NOMO-1 treated with dmso at 0.1 percent for 144 hours (cell line): ENCODE measurements around the gene MCTP2.

ENCODE experiments used
- DNase-seq: peaks from one replicate; lab custom pipeline; 2025; ENCODE audit not compliant: unreplicated experiment; lab: John Stamatoyannopoulos, UW

The MCTP2 gene

GRCh38 chr15:94230883-94231722 lies at the start of gene MCTP2:
TSS of gene MCTP2 (plus strand) at chr15:94231561. CDS start at chr15:94298266, 66,705 bp downstream.
- peak; percentile 97 for DNase-seq

GRCh38 chr15:94182883-94183282 lies 48.5 kb upstream of the MCTP2 start:
- DNase-seq: no peak

- peak; percentile 36 for DNase-seq
These were observed 45.7 kb upstream of the MCTP2 start for GRCh38 chr15:94185547-94186236.

GRCh38 chr15:94186770-94187331 lies 44.5 kb upstream of the MCTP2 start:
- no peak for DNase-seq

- DNase-seq: no peak
These were observed 37.5 kb upstream of the MCTP2 start for GRCh38 chr15:94193906-94194305.

- DNase-seq: no peak
These were observed 34.8 kb upstream of the MCTP2 start for GRCh38 chr15:94196531-94196930.

- DNase-seq: no peak
These were observed 32.7 kb upstream of the MCTP2 start for GRCh38 chr15:94198633-94199032.

- DNase-seq: no peak
These were observed 31.6 kb upstream of the MCTP2 start for GRCh38 chr15:94199725-94200124.

GRCh38 chr15:94203306-94203705 lies 28.1 kb upstream of the MCTP2 start:
- no peak for DNase-seq

- peak; percentile 52 for DNase-seq
These were observed 26.0 kb upstream of the MCTP2 start for GRCh38 chr15:94205366-94205765.

GRCh38 chr15:94206463-94207167 lies 24.7 kb upstream of the MCTP2 start:
- DNase-seq: peak; percentile 92

GRCh38 chr15:94212291-94212690 lies 19.1 kb upstream of the MCTP2 start:
- DNase-seq: no peak

GRCh38 chr15:94225616-94226015 lies 5.7 kb upstream of the MCTP2 start:
- no peak for DNase-seq

GRCh38 chr15:94228611-94229010 lies 2.8 kb upstream of the MCTP2 start:
- no peak for DNase-seq

GRCh38 chr15:94229591-94230369 lies 1.6 kb upstream of the MCTP2 start:
- peak; percentile 70 for DNase-seq

GRCh38 chr15:94230431-94230882 lies 904 bp upstream of the MCTP2 start:
- no peak for DNase-seq

- no peak for DNase-seq
These were observed 535 bp downstream of the MCTP2 start for GRCh38 chr15:94231723-94232468.

- DNase-seq: no peak
These were observed 2.1 kb downstream of the MCTP2 start for GRCh38 chr15:94233441-94233840.

GRCh38 chr15:94234300-94234699 lies 2.9 kb downstream of the MCTP2 start:
- DNase-seq: no peak

GRCh38 chr15:94235041-94235440 lies 3.7 kb downstream of the MCTP2 start:
- no peak for DNase-seq
